Bronchial epithelial cell (primary cell): ENCODE measurements around the gene NAT9. TPM values are rescaled to one million over a fixed set of nuclear protein-coding genes. Genes with fewer than 3 reads are reported as not detected.
A peak's percentile ranks its signal among the peaks of the same experiment; 100 is the strongest.

ENCODE experiments used
- DNase-seq: peaks from one replicate; pipeline ENCODE4 v3.0.0-alpha.2; 2010; ENCODE audit warnings: low read depth
- FAIRE-seq: peaks from 2 replicates; lab custom pipeline; 2011; peaks lifted over from hg19 to GRCh38; lab: Jason Lieb, UNC
- H3K27me3 ChIP-seq: 2 replicates; pipeline ENCODE4 v1.5.1; 2011; ENCODE audit warnings: low read length; ENCODE audit not compliant: control insufficient read depth, insufficient read depth
- H3K36me3 ChIP-seq: 2 replicates; pipeline ENCODE4 v1.5.1; 2011; ENCODE audit warnings: low read length; ENCODE audit not compliant: control insufficient read depth, insufficient read depth
- H3K4me3 ChIP-seq: 2 replicates; pipeline ENCODE4 v1.5.1; 2011; ENCODE audit warnings: mild to moderate bottlenecking, low read depth, low read length, control low read depth
- total RNA-seq: library from RNA; depleted of rRNA; stranded (reverse); fragments of >200 nt; gene quantifications from 2 replicates; pipeline ENCODE4 v1.2.1, GENCODE V29; 2014
- TF ChIP-seq, protein P1 (sequence below): IDR thresholded peaks from 2 replicates; pipeline ENCODE4 v1.5.1; 2011; ENCODE audit warnings: mild to moderate bottlenecking, moderate library complexity, low read length, control low read depth, inconsistent platforms; ENCODE audit not compliant: insufficient read depth, severe bottlenecking

NAT9 gene
- total RNA-seq, 1 donor from 2014 or later, result 64.5 TPM

DNA sequence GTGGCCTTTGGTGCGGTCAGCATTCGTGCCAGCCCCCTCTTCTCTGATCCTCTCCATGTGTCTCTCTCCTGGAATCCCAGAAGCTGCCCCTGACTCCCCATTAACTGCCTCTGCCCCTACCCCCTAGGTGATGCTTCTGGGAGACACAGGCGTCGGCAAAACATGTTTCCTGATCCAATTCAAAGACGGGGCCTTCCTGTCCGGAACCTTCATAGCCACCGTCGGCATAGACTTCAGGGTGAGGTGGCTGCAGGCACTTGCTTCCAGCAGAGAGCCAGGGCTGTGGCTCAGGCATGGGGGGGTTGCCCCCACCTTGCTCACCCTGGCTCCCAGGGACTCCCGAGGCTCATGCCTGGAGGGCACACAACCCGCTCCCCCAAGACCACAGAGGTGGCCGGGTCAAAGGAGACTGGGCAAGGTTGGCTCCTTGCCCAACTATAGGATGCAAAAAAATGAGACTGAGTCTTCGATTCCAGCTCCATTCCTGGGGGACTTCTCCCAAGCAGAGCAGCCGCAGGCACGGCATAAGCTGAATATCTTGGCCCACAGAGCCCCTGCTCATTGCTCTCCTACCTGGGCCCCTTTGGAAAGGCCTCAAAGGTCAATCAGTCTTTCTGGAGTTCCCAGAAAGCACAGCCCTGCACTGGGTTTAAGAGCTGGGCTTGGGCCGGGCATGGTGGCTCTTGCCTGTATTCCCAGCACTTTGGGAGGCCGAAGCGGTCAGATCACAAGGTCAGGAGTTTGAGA is 35.3 kb downstream of the NAT9 start:
- TF ChIP-seq, protein P1, sequence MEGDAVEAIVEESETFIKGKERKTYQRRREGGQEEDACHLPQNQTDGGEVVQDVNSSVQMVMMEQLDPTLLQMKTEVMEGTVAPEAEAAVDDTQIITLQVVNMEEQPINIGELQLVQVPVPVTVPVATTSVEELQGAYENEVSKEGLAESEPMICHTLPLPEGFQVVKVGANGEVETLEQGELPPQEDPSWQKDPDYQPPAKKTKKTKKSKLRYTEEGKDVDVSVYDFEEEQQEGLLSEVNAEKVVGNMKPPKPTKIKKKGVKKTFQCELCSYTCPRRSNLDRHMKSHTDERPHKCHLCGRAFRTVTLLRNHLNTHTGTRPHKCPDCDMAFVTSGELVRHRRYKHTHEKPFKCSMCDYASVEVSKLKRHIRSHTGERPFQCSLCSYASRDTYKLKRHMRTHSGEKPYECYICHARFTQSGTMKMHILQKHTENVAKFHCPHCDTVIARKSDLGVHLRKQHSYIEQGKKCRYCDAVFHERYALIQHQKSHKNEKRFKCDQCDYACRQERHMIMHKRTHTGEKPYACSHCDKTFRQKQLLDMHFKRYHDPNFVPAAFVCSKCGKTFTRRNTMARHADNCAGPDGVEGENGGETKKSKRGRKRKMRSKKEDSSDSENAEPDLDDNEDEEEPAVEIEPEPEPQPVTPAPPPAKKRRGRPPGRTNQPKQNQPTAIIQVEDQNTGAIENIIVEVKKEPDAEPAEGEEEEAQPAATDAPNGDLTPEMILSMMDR, result no peak
- Histone ChIP-seq H3K27me3 (peaks cover 6% of the 10 kb centered on the region), H3K4me3 (no peak overlapping the region), H3K36me3 (no peaks in the 10 kb centered on the region)
- FAIRE-seq, result no peak
- DNase-seq, result no peak

DNA sequence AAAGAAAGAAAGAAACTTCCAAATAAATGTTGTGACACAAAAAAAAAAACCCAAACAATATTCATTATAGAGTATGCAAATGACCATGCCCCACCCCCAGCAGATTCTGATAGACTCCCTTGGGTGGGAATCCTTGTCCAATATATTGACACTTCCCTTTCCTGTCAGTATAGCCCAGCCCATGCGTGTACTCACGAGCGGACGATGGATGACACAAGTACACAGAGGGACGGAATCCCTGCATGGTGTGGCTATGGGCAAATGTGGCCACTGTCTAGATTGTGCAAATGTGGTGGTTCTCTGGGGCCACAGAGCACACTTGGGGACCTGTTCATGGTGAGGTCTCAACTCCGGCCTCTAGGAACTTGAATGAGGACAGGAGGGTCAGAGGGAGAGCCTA is 36.0 kb downstream of the NAT9 start:
- Histone ChIP-seq H3K4me3 (no peak overlapping the region), H3K27me3 (peaks cover 6% of the 10 kb centered on the region), H3K36me3 (no peaks in the 10 kb centered on the region)
- DNase-seq, result no peak
- TF ChIP-seq, protein P1, result no peak
- FAIRE-seq, result no peak

DNA sequence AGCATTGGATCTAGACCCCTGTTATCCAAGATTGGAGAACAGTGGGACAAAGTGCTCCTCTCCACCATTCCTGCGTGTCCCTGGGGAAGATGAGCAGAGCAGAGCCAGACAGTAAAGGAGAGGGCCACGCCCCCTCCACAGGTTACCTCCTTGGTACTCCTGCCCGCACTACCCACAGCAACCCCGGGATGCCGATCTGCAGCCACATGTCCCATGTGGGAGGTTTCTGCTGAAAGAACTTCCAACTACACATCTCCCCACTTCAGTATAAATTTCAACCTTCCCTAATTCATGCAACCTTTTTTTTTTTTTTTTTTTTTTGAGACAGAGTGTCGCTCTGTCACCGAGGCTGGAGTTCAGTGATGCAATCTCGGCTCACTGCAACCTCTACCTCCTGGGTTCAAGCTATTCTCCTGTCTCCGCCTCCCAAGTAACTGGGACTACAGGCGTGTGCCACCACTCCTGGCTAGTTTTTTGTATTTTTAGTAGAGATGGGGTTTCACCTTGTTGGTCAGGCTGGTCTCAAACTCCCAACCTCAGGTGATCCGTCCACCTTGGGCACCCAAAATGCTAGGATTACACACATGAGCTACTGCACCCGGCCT is 36.8 kb downstream of the NAT9 start:
- TF ChIP-seq, protein P1, result no peak
- H3K36me3 ChIP-seq, result no peaks in the 10 kb centered on the region
- no peak overlapping the region for H3K4me3 ChIP-seq
- DNase-seq (no peak), FAIRE-seq (no peak)
- H3K27me3 ChIP-seq, result peaks cover 6% of the 10 kb centered on the region

DNA sequence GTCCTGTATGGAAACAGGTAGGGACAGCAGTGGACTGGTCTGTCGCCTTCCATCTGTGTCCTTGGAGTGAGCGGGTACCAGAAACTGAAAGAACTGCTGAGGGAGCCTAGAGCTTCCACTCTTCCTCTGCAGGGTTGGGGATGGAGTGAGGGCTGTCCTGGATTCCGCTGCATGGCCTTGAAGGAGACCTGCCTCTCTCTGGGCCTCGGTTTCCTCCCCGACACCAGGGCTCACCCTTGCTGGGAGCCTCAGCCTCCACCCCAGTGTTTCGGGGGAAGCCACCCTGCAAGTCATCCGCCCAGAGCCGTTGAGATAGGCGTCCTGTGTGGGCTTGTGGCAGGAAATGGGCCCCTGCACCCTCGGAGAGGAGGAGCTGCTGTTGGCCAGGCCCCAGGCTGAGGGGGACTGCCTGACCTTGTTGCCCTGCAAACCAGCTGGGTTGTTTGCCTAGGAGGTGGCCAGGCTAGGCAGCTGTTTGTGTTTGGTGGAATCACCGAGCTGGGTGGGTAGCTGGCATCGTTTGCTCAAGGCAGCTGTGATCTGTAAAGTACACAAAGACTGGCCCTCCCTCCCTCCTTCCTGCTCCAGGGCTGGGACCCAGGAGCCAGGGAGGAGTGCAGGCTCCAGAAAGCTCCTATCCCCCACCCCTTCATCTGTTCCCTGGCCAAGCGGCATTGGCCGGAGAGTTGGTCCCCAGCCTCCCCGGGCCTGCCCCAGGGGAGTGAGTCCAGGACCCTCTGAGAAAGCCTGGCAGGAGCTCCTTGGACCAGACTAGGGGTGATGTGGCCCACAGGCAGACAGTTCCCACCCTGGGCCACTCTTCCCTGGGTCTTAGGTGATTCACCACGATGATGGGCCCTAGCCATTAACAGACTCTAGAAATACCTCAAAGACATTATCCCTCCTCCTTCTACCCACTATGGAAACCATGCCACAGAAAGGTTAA is 37.8 kb downstream of the NAT9 start:
- no peak for FAIRE-seq

DNA sequence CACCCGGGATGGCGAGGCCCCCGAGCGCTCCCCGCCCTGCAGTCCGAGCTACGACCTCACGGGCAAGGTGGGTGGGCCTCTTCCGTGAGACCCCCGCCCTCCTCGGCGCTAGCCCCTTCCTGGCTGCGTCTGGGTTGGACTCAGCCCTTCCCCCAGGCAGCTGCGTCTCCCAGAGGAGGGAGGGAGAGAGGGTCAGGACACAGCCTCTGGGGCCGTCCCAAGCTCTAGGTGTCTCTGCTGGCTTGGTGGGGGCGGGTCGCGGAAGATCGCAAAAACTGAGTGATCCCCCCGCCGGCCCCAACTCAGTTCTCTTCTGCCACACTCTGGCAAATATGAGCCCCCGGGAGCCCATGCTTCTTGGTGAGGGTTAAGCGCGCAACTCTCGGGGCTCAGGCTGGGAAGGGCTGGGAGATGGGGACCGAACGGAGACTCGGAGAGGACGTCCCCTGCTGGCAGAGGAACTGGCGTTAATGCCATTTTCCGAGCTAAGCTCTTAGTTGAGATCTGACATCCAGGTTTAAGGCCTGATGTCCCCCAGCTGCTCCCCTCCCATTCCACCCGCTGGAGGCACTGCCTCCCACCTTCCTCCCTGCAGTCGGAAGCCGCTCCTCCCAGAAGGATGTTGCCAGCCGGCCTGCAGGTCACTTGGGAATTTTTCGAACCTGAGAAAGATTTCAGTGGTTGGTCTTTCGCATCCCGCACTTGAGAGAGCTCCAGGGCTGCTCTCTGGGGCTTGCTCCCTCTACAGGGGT is 38.7 kb downstream of the NAT9 start:
- Histone ChIP-seq H3K4me3 (no peak overlapping the region), H3K27me3 (peaks cover 8% of the 10 kb centered on the region), H3K36me3 (no peaks in the 10 kb centered on the region)
- no peak for FAIRE-seq
- DNase-seq, result no peak
- TF ChIP-seq, protein P1, result peak; percentile 57

More for the DNA sequence above, 37.8 kb downstream of the NAT9 start:
- TF ChIP-seq, protein P1, result no peak
- no peak overlapping the region for H3K4me3 ChIP-seq
- peaks cover 8% of the 10 kb centered on the region for H3K27me3 ChIP-seq
- H3K36me3 ChIP-seq, result no peaks in the 10 kb centered on the region
- DNase-seq, result no peak
